ENCODE results near the gene FANCI.
A peak's percentile ranks its signal among the peaks of the same experiment; 100 is the strongest.

Gene FANCI

DNA sequence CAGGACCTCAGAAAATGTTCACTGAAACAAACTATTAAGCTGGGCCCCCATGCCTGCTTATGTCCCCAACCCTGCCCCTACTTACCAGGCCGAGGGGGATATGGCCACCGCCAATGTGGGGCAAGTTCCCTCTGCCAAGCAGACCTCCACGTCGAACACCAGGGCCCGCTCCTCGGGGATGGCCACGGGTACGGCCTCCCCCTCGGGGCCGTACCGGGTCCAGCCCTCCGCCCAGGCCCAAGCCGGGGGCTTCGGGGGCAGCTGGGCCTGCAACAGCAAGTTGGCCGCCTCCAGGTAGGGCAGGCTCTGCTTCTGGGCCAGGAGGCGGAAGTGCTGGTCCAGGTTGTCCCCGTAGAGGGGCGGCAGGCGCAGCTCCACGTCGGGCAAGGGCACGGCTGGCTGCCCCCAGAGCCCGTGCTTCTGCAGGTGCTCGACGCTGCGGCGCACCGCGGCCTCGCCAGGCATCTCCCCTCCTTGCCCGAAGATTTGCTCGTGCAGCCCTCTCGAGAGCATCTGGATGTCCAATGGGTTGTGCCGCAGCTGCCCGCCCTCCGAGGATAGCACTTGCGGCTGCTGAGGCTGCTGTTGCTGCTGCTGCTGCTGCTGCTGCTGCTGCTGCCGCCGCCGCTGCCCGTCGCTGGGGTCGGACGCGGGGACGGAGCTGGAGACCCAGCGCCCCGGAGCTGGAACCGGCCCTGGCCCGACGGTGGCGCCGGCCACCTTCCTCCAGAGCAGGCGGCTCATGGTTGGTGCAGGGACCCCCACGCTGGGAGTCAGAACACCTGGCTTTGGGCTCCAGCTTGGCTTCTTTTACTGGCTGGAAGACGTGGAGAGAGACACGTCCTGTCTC, 89.5 kb downstream of the FANCI start:
- DNase-seq (ENCODE audit: low read depth), result no peak

- no peak for DNase-seq (ENCODE audit: low read depth)
Observed at GRCh38 chr15:89333959-89334509, 90.3 kb downstream of the FANCI start.

DNA sequence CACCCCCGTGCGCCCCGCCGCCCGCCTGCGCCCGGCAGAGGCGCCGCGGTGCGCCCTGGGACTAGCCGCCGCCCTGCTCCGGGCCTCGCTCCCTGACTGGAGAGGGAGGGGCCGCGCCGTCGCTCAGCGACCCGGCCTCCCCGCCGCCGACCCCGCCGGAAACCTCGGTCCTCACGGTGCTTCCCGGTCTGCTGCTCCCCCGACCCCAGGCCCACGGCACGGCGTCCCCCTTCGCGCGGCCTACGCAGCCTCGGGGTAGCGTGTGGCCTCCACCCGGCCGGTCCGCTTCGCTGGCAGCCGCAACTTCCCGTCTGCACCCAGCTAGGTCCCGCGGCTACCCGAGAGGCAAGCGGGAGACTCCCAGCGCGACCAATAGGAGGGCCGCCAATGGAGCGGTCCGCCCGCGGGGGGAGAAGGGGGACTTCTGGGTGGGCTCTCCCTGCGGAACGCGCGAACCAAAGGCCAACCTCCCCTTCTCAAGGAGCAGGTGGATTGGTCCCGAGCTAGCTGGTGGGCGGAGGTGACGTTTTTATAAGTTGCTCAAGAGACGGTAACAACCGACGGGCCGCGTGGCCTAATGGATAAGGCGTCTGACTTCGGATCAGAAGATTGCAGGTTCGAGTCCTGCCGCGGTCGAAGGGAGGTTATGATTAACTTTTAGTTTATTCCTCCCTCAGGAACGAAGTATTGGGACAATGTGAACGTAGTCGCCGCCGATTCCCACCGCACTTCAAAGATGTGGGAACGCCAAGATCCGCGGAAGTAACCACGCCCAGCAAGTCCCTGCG, 90.9 kb downstream of the FANCI start, which contains the start of gene POLG:
POLG (minus strand) TSS at position 315 of the 788 bp plus-strand sequence. CDS start 1,070 bp downstream, outside the sequence.
- DNase-seq (ENCODE audit: low read depth), result peak; percentile 99

- DNase-seq (ENCODE audit: low read depth), result no peak
Observed at GRCh38 chr15:89335298-89336041, 91.7 kb downstream of the FANCI start.

DNA sequence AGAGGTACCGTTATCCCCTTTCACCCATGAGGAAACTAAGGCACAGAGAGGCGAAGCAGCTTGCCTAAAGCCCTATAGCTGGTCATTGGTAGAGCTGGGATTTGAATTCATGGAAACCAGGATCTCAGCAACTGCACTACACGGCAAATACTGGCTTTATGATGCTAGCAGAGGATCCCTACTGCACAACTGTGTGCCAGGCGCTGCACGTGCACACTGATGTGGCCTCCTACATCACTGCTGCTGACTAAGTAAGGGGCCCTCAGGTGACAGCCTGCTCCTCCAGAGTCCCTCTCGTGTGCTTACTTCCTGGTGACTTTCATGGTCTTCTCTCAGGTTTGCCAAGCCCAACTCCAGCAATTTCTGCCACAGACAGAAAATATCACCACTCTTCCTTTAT, 94.3 kb downstream of the FANCI start:
- no peak for DNase-seq (ENCODE audit: low read depth)

GRCh38 chr15:89340573-89340972, 96.8 kb downstream of the FANCI start:
- DNase-seq (ENCODE audit: low read depth), result no peak

DNA sequence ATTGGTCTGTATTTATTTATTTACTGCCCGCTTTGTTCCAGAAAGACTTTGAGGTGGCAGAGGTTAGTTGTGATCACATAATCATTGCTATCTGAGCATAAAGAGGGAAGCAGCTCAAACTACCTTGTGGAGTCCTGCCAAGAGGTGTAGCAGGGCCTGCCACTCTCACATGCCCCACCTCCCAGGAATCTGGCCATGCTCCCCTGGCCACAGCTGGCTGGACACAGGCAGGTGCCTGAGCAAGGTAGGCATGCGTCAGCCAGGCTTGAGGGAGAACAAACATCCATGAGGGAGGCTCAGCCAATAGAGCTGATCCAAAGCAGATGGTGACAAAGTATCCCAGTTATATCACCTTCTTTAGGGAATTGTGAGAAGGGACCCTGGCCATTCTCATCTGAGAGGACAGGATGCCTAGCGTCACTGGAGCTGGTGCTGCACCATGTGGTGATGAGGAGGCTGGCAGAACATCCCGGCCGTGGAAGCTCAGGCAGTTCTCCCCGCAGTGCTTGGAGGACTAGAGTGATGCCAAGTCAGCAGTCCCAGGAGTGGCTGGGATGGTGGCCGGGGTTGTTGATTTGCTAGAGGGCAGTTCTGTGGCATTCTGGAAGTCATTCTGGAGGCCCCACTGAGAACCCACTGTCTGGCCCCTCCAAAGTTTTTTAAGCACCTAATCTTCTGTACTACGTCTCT, 97.7 kb downstream of the FANCI start:
- DNase-seq (ENCODE audit: low read depth), result no peak

GRCh38 chr15:89342840-89343239, 99.1 kb downstream of the FANCI start:
- DNase-seq (ENCODE audit: low read depth), result no peak

DNA sequence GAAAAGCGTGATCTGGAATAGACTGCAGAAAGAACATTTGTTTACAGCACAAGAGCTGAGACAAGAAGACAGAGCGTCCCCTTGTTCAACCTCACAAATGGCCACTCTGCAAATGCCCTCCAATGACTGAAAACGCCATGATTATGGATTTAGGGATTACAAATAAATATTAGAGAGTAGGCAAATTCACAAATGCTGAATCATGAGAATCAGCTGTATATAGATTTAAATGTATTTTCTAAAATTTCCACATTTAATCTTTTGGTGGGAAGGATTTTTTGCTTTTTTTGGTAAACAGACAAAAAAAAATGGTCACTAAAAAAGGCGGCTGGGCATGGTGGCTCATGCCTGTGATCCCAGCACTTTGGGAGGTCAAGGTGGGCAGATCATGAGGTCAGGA, 101.5 kb downstream of the FANCI start:
- DNase-seq (ENCODE audit: low read depth), result no peak

DNA sequence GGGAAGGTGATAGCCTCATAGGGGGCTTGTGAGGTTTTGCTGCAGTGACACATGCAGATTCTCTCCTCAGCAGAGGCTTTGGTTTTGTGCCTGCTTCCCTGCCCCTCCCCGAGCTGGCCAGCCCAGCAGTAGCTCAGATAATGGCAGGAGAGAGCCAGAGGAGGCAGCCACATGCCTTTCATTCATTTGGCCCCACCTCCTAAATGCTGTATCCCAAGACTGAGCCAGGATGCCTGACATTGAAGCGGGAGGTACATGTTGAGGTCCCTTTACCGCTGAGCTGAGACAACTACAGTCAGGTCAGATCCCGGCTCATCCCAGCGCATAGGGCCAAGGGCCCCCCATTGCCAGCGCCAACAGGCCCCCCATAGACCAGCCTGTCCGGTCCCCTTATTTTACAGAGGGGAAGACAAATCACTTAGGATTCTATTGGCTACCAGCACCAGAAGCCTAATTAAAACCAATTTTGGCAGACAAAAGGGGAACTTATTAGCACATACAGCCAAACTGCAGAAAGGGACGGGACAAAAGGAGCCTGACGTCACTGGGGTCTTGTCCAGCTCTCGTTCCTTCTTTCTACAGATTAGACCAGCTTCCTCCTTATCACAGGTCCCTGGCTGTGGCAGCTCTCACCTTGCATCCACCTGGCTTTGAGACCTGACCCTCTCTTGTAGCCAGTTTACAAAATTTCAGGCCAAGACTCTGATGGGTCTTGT, 102.9 kb downstream of the FANCI start:
- no peak for DNase-seq (ENCODE audit: low read depth)

DNA sequence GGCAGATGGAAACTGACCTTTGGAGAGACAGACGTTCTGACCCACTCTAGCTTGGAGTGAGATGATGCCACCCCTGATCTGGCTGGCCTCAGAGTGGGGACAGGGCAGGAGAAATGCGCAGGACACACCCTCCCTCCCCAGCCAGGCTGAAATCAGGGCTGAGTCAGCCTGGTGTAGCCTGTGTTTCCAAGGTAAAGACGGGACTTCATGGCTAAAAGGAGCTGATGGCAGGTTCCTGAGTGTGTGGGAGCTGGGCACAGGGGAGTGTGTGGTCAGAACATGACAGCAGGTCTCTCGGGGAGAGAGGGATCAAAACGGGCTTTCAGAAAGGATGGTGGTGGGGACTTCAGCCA, 105.4 kb downstream of the FANCI start:
- no peak for DNase-seq (ENCODE audit: low read depth)

DNA sequence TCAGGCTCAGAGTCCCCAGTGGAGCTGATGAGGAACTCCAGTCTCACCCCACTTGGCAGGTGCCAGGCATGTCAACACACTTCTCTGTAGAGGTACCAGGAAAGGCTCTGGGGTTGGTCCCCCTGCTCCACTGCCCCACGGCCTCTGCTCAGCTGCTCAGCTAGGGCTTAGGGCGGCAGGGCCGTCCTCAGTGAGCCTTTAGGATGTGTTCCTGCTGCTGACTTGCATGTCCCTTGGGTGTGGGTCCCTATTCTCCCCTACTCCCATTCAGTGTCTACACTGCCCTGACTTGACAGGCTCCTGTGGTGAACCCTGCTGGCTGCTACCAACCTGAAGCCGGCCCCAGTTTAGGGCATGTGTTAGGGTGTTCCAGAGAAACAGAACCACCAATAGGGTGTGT, 108.7 kb downstream of the FANCI start:
- DNase-seq (ENCODE audit: low read depth), result no peak

- no peak for DNase-seq (ENCODE audit: low read depth)
Observed at GRCh38 chr15:89353991-89354390, 110.2 kb downstream of the FANCI start.

- DNase-seq (ENCODE audit: low read depth), result no peak
Observed at GRCh38 chr15:89356634-89357298, 113.0 kb downstream of the FANCI start.

DNA sequence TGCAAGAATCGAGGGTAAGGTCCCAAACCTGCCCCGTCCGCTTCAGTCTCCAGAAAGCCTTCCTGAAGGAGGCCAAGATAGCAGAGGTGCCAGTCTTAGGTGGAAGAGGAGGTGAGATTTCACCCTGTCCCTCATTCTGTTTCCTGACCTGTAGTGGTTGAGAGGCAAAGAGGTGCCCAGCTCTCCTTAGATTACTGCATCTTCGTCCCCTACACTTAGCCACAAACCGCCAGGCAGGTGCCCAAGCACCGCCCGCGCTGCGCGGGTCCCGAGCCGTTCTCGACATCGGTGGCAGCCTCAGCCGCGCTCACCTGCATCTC, 114.6 kb downstream of the FANCI start:
- no peak for DNase-seq (ENCODE audit: low read depth)

GRCh38 chr15:89358755-89359439, 115.1 kb downstream of the FANCI start:
- DNase-seq (ENCODE audit: low read depth), result peak; percentile 34

DNA sequence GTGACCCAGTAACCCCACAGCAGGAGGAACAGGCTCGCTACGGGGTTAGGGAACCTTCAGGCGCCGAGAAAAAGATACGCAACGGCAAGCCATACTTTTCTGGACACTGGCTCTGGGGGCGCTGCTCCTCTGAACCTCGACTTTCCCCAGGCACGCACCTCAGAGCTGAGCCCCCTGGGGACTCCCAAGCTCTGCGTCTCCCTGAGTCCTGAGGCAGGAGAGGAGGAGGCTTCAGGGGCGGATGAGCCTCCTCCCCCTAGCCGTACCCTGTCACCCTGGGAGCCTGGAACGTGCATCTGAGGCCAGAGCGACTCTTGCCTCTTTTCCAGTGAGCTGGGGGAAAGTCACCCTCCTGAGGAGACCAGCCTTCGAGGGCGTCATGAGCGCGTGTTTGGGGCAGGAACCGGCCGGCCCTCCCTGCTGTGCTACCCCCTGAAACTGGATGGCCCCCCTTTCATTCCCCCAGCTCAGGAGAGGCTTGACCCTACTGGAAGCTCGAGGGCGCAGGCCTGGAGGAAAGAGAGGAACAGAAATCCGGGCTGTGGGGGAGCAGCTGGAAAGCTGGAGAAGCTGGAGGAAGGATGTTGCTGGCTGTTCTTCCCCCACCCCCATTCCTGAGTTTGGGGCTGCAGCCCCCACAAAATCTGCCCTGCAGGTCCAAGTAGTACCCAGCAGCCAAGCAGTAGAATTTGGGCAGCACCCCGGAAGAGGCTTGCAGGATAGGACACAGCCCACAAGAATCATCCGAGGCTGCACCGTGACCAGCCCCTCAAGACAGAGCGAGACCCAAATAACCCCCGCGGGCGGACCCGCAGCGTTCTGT, 115.9 kb downstream of the FANCI start:
- DNase-seq (ENCODE audit: low read depth), result no peak

DNA sequence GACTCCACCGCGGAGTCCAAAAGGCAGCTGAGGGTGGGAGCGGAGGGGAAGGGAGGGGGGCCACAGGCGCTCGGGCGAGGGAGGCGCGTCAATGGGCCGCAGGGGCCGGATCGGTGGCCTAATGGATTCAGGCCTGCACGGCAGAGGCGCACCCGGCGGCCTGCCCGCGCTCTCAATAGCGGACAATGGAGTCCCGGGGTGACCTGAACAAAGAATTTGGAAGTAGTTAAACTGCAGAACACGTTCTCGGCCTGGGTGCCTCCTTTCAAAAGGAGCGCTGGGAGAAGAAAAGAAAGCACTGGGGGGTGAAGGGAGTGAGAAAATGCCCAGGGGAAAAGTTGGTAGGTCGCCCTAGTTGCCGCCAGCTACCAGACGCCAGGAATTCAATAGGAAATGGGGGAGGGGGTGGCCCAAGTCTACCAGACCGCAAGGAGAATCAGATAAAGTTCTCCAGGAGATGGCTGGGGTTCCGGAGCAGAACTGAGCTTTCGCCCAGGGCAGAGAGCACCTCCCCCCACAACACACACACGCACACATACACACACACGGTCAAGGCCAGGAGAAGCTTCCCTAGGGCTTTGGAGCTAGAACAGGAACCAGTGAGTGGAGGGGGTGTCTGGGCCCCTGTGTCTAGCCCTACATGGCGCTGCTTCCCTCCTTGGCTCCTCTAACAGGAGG, 116.7 kb downstream of the FANCI start:
- DNase-seq (ENCODE audit: low read depth), result no peak

Measured in fibroblast of the conjunctiva (primary cell).